Fibroblast of lung (primary cell): ENCODE data around the gene OLFM1. TPM values are rescaled to one million over a fixed set of nuclear protein-coding genes. Genes with fewer than 3 reads are reported as not detected.

ENCODE experiments used
- DNase-seq, 2 donors: peaks; one replicate each; pipeline versions ENCODE4 v3.0.0 to v3.0.0-alpha.2; 2010; ENCODE audit warnings: low read depth in 2 of 2
- H2AFZ ChIP-seq: 2 replicates; pipeline ENCODE4 v1.5.1; 2012; ENCODE audit warnings: low read length, control low read depth, inconsistent platforms
- H3K27ac ChIP-seq: 2 replicates; pipeline ENCODE4 v1.5.1; 2011; ENCODE audit warnings: low read length, control low read depth; ENCODE audit not compliant: insufficient read depth
- H3K27me3 ChIP-seq: 2 replicates; pipeline ENCODE4 v1.5.1; 2011; ENCODE audit warnings: mild to moderate bottlenecking, low read length; ENCODE audit not compliant: control insufficient read depth, insufficient read depth
- H3K36me3 ChIP-seq: 2 replicates; pipeline ENCODE4 v1.5.1; 2011; ENCODE audit warnings: low read length; ENCODE audit not compliant: control insufficient read depth, insufficient read depth
- H3K4me1 ChIP-seq: 2 replicates; pipeline ENCODE4 v1.5.1; 2011; ENCODE audit warnings: low read length; ENCODE audit not compliant: control insufficient read depth, insufficient read depth; ENCODE audit errors: extremely low read depth
- H3K4me2 ChIP-seq: 2 replicates; pipeline ENCODE4 v1.5.1; 2011; ENCODE audit warnings: low read length, control low read depth; ENCODE audit not compliant: insufficient read depth; ENCODE audit errors: extremely low read depth
- H3K4me3 ChIP-seq, 4 experiments: fragments of 200-600 bp in 1 of 4; sonication (generic) in 1 of 4; replicated peaks in 1 of 4; 2 replicates each; pipeline ENCODE4 v1.5.1; 2011 to 2016; ENCODE audit warnings: low read length in 4 of 4, low read depth in 3 of 4, mild to moderate bottlenecking in 3 of 4, control low read depth in 2 of 4, inconsistent platforms in 1 of 4, mixed read lengths in 1 of 4; ENCODE audit not compliant: insufficient read depth in 1 of 4; ENCODE audit errors: control extremely low read depth in 1 of 4
- H3K79me2 ChIP-seq: 2 replicates; pipeline ENCODE4 v1.5.1; 2012; ENCODE audit warnings: mild to moderate bottlenecking, low read length, inconsistent platforms; ENCODE audit not compliant: control insufficient read depth, insufficient read depth
- H3K9ac ChIP-seq: 2 replicates; pipeline ENCODE4 v1.5.1; 2011; ENCODE audit warnings: mild to moderate bottlenecking, low read length, control low read depth; ENCODE audit not compliant: insufficient read depth
- H3K9me3 ChIP-seq: 2 replicates; pipeline ENCODE4 v1.5.1; 2012; ENCODE audit warnings: low read depth, low read length; ENCODE audit not compliant: control insufficient read depth, insufficient read depth
- H4K20me1 ChIP-seq: 2 replicates; pipeline ENCODE4 v1.5.1; 2011; ENCODE audit warnings: low read length; ENCODE audit not compliant: control insufficient read depth, insufficient read depth; ENCODE audit errors: extremely low read depth
- EZH2 ChIP-seq: IDR thresholded peaks from 2 replicates; pipeline ENCODE4 v1.5.1; 2012; ENCODE audit warnings: low read length, control low read depth, mild to moderate bottlenecking; ENCODE audit errors: missing control alignments
- polyA plus RNA-seq, 2 donors: library from polyadenylated mRNA; depleted of rRNA in 1 of 2; stranded (reverse) in 1 of 2; unstranded in 1 of 2; fragments of >200 nt; gene quantifications; 2 replicates each; pipeline ENCODE4 v1.2.1, GENCODE V29; 2011 to 2012; ENCODE audit warnings: missing spikeins in 1 of 2
- total RNA-seq: library from RNA; depleted of rRNA; stranded (reverse); fragments of >200 nt; gene quantifications from 2 replicates; pipeline ENCODE4 v1.2.1, GENCODE V29; 2014
- TF ChIP-seq, protein P1 (sequence below), 2 donors: IDR thresholded peaks in 1 of 2; conservative IDR thresholded peaks in 1 of 2; 1 replicate in 1 of 2; 2 replicates in 1 of 2; pipeline ENCODE4 v1.5.1; 2011 to 2012; ENCODE audit warnings: low read length in 2 of 2, control low read depth in 1 of 2, inconsistent platforms in 1 of 2, low read depth in 1 of 2, mild to moderate bottlenecking in 1 of 2

Gene OLFM1
- total and polyA plus RNA-seq, 2 donors (not counting 1 experiment from before 2014, with no cell fraction given): 2.0 to 7.6 TPM

DNA sequence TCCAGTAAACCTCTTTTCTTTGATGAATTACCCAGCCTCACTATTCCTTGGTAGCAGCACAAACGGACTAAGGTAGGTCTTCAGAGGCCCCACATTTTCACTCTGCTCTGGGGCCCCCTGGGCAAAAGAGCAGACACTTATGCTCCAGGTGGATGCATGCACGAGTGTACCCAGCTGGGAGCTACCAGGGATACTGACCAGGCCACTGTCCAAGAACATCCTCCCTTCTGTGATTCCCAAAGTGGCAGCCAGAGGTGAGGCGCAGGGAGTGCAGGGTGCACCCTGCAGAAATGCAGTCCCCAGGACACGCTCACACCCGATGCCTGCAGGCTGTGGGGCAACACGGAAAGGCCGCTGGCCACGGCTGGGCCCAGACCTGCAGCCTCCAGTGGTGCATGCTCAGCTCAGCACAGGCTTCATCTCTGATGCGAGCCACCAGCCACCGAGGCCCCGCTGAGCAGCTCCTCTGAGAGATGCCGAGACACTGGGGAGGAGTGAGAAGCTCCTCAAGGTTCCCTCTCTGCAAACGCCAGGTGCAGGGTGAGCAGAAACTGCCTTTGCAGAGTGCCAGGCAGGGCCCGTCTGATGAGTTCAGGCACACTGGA is 48.1 kb upstream of the OLFM1 start:
- no peaks in the 10 kb centered on the region for H3K4me1 ChIP-seq
- no peak overlapping the region for H2AFZ ChIP-seq
- no peak overlapping the region for H3K27ac ChIP-seq
- H3K79me2 ChIP-seq: no peaks in the 10 kb centered on the region
- no peaks in the 10 kb centered on the region for H3K9me3 ChIP-seq
- TF ChIP-seq EZH2: no peak
- TF ChIP-seq, protein P1, sequence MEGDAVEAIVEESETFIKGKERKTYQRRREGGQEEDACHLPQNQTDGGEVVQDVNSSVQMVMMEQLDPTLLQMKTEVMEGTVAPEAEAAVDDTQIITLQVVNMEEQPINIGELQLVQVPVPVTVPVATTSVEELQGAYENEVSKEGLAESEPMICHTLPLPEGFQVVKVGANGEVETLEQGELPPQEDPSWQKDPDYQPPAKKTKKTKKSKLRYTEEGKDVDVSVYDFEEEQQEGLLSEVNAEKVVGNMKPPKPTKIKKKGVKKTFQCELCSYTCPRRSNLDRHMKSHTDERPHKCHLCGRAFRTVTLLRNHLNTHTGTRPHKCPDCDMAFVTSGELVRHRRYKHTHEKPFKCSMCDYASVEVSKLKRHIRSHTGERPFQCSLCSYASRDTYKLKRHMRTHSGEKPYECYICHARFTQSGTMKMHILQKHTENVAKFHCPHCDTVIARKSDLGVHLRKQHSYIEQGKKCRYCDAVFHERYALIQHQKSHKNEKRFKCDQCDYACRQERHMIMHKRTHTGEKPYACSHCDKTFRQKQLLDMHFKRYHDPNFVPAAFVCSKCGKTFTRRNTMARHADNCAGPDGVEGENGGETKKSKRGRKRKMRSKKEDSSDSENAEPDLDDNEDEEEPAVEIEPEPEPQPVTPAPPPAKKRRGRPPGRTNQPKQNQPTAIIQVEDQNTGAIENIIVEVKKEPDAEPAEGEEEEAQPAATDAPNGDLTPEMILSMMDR (conservative IDR thresholded peaks at IDR 0.05 in 1 of 2, IDR thresholded peaks at IDR 0.05 in 1 of 2; ENCODE audit: low read depth in 1 of 2, low read length in 2 of 2): no peak
- H4K20me1 ChIP-seq: no peaks in the 10 kb centered on the region
- no peak overlapping the region for H3K4me3 ChIP-seq
- no peaks in the 10 kb centered on the region for H3K36me3 ChIP-seq
- no peak overlapping the region for H3K9ac ChIP-seq
- no peak for DNase-seq
- H3K4me2 ChIP-seq: no peak overlapping the region
- H3K27me3 ChIP-seq: no peaks in the 10 kb centered on the region

DNA sequence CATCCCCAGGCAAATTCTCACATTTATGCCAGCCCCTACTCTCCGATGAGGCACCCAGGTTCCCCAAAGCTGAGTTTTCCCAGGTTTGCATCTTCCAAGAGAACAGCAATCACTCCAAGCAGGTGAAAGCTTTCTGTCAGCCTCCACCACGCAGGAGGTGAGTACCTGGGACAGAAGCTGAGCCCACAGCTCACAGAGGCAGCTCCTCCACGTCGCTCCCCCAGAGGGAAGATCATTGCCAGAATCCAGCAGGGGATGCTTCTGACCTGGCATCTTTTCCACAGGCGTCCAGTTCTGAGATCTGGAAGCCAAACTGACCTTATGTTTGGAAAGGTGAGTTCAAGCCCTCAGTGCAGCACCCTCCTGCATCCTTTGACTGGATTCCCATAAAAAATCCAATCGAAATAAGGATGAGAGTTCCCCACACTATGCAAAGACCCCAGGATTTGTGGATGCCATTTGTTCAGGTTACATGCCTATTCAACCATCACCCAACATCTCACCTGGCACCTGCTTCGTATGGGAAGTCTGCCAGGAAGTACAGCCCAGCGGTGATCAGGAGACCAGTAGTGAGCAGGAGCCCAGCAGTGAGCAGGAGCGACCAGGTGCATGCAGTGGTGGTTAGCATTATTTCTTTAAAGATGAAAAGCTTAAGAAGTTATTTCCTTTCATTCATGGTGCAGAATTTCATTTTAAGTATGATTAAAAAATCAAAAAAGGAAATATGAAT is 47.4 kb upstream of the OLFM1 start:
- Histone ChIP-seq H3K4me3 (no peak overlapping the region), H3K4me2 (no peak overlapping the region), H2AFZ (no peak overlapping the region), H3K9me3 (no peaks in the 10 kb centered on the region), H3K27me3 (no peaks in the 10 kb centered on the region), H4K20me1 (no peaks in the 10 kb centered on the region), H3K79me2 (no peaks in the 10 kb centered on the region), H3K4me1 (no peaks in the 10 kb centered on the region), H3K27ac (no peak overlapping the region), H3K36me3 (no peaks in the 10 kb centered on the region), H3K9ac (no peak overlapping the region)
- no peak for TF ChIP-seq EZH2
- TF ChIP-seq, protein P1 (conservative IDR thresholded peaks at IDR 0.05 in 1 of 2, IDR thresholded peaks at IDR 0.05 in 1 of 2; ENCODE audit: low read depth in 1 of 2, low read length in 2 of 2): no peak
- DNase-seq: no peak

DNA sequence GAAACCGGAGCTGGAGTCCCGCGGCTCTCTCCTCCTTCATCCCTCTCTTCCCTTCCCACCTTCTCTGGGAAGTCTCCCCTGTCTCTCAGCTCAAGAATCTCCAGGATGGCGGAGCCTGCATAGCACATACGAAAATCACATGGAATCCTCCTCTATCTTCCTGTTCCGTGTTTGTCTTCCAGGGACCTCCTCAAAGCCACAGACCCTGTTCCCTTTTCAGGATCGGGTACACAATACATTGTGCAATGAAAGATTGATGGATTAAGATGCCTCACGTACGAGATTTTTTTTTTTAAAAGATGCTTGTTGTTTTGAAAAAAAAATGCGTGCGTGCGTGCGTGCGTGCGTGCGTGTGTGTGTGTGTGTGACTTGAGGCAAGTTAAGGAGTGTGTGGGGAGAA is 46.6 kb upstream of the OLFM1 start:
- no peaks in the 10 kb centered on the region for H3K4me1 ChIP-seq
- H3K4me3 ChIP-seq: no peak overlapping the region
- no peaks in the 10 kb centered on the region for H3K36me3 ChIP-seq
- H3K9me3 ChIP-seq: no peaks in the 10 kb centered on the region
- no peaks in the 10 kb centered on the region for H3K27me3 ChIP-seq
- no peak overlapping the region for H2AFZ ChIP-seq
- H3K9ac ChIP-seq: no peak overlapping the region
- DNase-seq: no peak
- TF ChIP-seq, protein P1 (conservative IDR thresholded peaks at IDR 0.05 in 1 of 2, IDR thresholded peaks at IDR 0.05 in 1 of 2; ENCODE audit: low read depth in 1 of 2, low read length in 2 of 2): no peak
- no peak for TF ChIP-seq EZH2
- H3K27ac ChIP-seq: no peak overlapping the region
- no peaks in the 10 kb centered on the region for H3K79me2 ChIP-seq
- no peaks in the 10 kb centered on the region for H4K20me1 ChIP-seq
- no peak overlapping the region for H3K4me2 ChIP-seq
